Smooth muscle cell (in vitro differentiated cells): ENCODE measurements around the gene RNF144B. TPM values are rescaled to one million over a fixed set of nuclear protein-coding genes. Genes with fewer than 3 reads are reported as not detected.

Experiments used
- DNase-seq: peaks from one replicate; lab custom pipeline; 2025; ENCODE audit not compliant: unreplicated experiment; lab: John Stamatoyannopoulos, UW
- H2AFZ ChIP-seq: fragments of 200-600 bp; sonication (generic); 2 replicates; pipeline ENCODE4 v1.6.0; 2016; ENCODE audit warnings: antibody characterized with exemption, low read depth, mild to moderate bottlenecking
- H3F3A ChIP-seq: fragments of 200-600 bp; sonication (generic); 2 replicates; pipeline ENCODE4 v1.6.0; 2017; ENCODE audit warnings: antibody characterized with exemption, low read depth
- H3K27ac ChIP-seq: fragments of 200-600 bp; sonication (generic); 2 replicates; pipeline ENCODE4 v1.5.1; 2016; ENCODE audit warnings: low read depth, mild to moderate bottlenecking
- H3K27me3 ChIP-seq: fragments of 200-600 bp; sonication (generic); 2 replicates; pipeline ENCODE4 v1.6.1; 2016; ENCODE audit warnings: low read depth, mild to moderate bottlenecking
- H3K36me3 ChIP-seq: fragments of 200-600 bp; sonication (generic); 2 replicates; pipeline ENCODE4 v1.5.1; 2016; ENCODE audit warnings: low read depth
- H3K4me1 ChIP-seq: fragments of 200-600 bp; sonication (generic); 2 replicates; pipeline ENCODE4 v1.5.1; 2016; ENCODE audit warnings: low read depth
- H3K4me2 ChIP-seq: fragments of 200-600 bp; sonication (generic); 2 replicates; pipeline ENCODE4 v1.6.0; 2016; ENCODE audit warnings: mild to moderate bottlenecking
- H3K4me3 ChIP-seq: fragments of 200-600 bp; sonication (generic); 2 replicates; pipeline ENCODE4 v1.5.1; 2016; ENCODE audit warnings: mild to moderate bottlenecking
- H3K79me2 ChIP-seq: fragments of 200-600 bp; sonication (generic); 2 replicates; pipeline ENCODE4 v1.6.0; 2016; ENCODE audit warnings: low read depth, mild to moderate bottlenecking
- H3K9ac ChIP-seq: fragments of 200-600 bp; sonication (generic); 2 replicates; pipeline ENCODE4 v1.6.0; 2016; ENCODE audit warnings: low read depth
- H3K9me3 ChIP-seq: fragments of 200-600 bp; sonication (generic); replicated peaks from 2 replicates; pipeline ENCODE4 v1.5.1; 2016; ENCODE audit warnings: low read depth
- H4K20me1 ChIP-seq: fragments of 200-600 bp; sonication (generic); 2 replicates; pipeline ENCODE4 v1.6.0; 2016; ENCODE audit warnings: low read depth
- CTCF ChIP-seq: fragments of 200-600 bp; sonication (generic); IDR thresholded peaks from 2 replicates; pipeline ENCODE4 v1.5.1; 2017; ENCODE audit warnings: borderline replicate concordance, mild to moderate bottlenecking, antibody characterized with exemption; ENCODE audit not compliant: insufficient read depth, poor library complexity, severe bottlenecking
- WGBS: methylation state at CpG from one replicate; pipeline ENCODE4 v1.1.7; 2016; ENCODE audit warnings: low lambda C conversion rate; 5-methylcytosine and 5-hydroxymethylcytosine counted together
- polyA plus RNA-seq: library from polyadenylated mRNA; unstranded; fragments of >200 nt; fragmentation: Nextera tagmentation; extraction: Ambion mirVana; gene quantifications from 2 replicates; pipeline ENCODE4 v1.2.1, GENCODE V29; 2016
- total RNA-seq: library from RNA; depleted of rRNA; stranded (reverse); fragments of >200 nt; gene quantifications from 2 replicates; pipeline ENCODE4 v1.2.3, GENCODE V29; 2014

RNF144B gene
- total and polyA plus RNA-seq, 2 experiments from 2014 or later = 3.4 to 10.9 TPM

- Histone ChIP-seq H3K9me3 (no peaks in the 10 kb centered on the region), H2AFZ (no peak overlapping the region), H3K9ac (no peak overlapping the region), H4K20me1 (no peaks in the 10 kb centered on the region), H3K4me2 (no peak overlapping the region), H3F3A (no peaks in the 10 kb centered on the region), H3K36me3 (no peaks in the 10 kb centered on the region), H3K4me1 (no peaks in the 10 kb centered on the region), H3K4me3 (no peak overlapping the region), H3K79me2 (no peaks in the 10 kb centered on the region), H3K27me3 (no peaks in the 10 kb centered on the region), H3K27ac (no peak overlapping the region)
- DNase-seq = no peak
- no peak for TF ChIP-seq CTCF
- WGBS = 90% methylated on average over 2 of the region's 2 CpGs
Measured at GRCh38 chr6:18446771-18447170, 59.6 kb downstream of the RNF144B start.

- Histone ChIP-seq H3K27me3 (no peaks in the 10 kb centered on the region), H3K4me3 (no peak overlapping the region), H4K20me1 (no peaks in the 10 kb centered on the region), H3K9me3 (no peaks in the 10 kb centered on the region), H3K79me2 (no peaks in the 10 kb centered on the region), H3K27ac (no peak overlapping the region), H3K4me1 (no peaks in the 10 kb centered on the region), H3K36me3 (no peaks in the 10 kb centered on the region), H3K4me2 (no peak overlapping the region), H3F3A (no peaks in the 10 kb centered on the region), H2AFZ (no peak overlapping the region), H3K9ac (no peak overlapping the region)
- no peak for DNase-seq
- TF ChIP-seq CTCF = no peak
- 84% methylated on average over 2 of the region's 2 CpGs for WGBS
Measured at GRCh38 chr6:18447552-18447951, 60.4 kb downstream of the RNF144B start.

GRCh38 chr6:18451756-18452155, 64.6 kb downstream of the RNF144B start:
- Histone ChIP-seq H3K27ac (no peak overlapping the region), H3K4me1 (no peaks in the 10 kb centered on the region), H3K79me2 (no peaks in the 10 kb centered on the region), H2AFZ (no peak overlapping the region), H3K36me3 (no peaks in the 10 kb centered on the region), H3F3A (no peaks in the 10 kb centered on the region), H3K4me3 (no peak overlapping the region), H3K9ac (no peak overlapping the region), H3K9me3 (no peaks in the 10 kb centered on the region), H3K27me3 (no peaks in the 10 kb centered on the region), H3K4me2 (no peak overlapping the region), H4K20me1 (no peaks in the 10 kb centered on the region)
- TF ChIP-seq CTCF = no peak
- no peak for DNase-seq
- 94% methylated on average over 2 of the region's 2 CpGs for WGBS

GRCh38 chr6:18454446-18454845, 67.3 kb downstream of the RNF144B start:
- TF ChIP-seq CTCF = no peak
- 71% methylated on average over 4 of the region's 4 CpGs for WGBS
- no peaks in the 10 kb centered on the region for H3K36me3 ChIP-seq
- no peak overlapping the region for H3K4me3 ChIP-seq
- H3F3A ChIP-seq = no peaks in the 10 kb centered on the region
- no peak for DNase-seq
- H4K20me1 ChIP-seq = no peaks in the 10 kb centered on the region
- no peaks in the 10 kb centered on the region for H3K27me3 ChIP-seq
- no peaks in the 10 kb centered on the region for H3K4me1 ChIP-seq
- no peaks in the 10 kb centered on the region for H3K79me2 ChIP-seq
- H3K9me3 ChIP-seq = no peaks in the 10 kb centered on the region
- no peak overlapping the region for H3K4me2 ChIP-seq
- no peak overlapping the region for H2AFZ ChIP-seq
- H3K27ac ChIP-seq = no peak overlapping the region
- H3K9ac ChIP-seq = no peak overlapping the region
